HG03342 (cell line): ENCODE measurements around the gene CNIH2.
A peak's percentile ranks its signal among the peaks of the same experiment; 100 is the strongest.

Source experiments
- ATAC-seq: cut with Tn5 transposase; IDR thresholded peaks from one replicate; pipeline ENCODE4 v1.9.1; 2021; ENCODE audit warnings: mild to moderate bottlenecking, moderate library complexity; ENCODE audit not compliant: unreplicated experiment

The CNIH2 gene

DNA sequence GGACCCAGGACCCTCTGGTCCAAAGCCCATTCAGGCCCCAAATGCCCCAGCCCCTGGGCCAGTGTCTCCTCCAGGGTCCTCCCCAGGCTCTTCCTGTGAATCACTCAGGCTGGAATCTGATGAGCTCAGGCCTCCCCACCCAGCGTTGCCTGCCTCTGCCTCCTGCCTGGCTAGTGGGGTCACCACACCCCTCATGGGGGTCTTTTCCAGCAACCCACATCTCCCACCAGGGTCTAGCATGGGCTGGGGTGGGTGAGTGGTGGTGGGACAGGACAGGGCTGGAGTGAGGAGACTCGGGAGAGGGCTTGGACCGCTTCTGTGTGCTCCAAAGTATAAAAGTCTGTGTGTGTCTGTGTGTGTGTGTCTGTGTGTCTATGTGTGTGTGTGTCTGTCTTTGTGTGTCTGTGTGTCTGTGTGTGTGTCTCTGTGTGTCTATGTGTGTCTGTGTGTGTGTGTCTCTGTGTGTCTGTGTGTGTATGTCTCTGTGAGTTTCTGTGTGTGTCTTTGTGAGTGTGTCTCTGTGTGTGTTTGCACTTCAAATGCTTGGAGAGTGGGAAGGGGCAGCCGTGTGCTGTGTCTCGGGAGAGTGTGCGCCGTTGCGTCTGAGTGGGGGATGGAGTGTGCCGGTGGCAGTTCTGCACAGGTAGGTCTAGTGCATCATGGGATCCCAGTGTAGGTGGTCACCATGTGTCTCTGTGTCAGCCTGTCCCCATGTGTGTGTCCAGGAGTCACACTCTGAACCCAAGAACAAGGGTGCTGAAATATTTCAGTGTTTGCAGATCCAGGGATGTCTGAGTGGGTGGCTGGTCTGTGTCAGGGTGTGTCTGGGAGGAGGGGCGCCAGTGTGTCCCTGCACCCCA, 49.4 kb downstream of the CNIH2 start:
- ATAC-seq, result no peak

DNA sequence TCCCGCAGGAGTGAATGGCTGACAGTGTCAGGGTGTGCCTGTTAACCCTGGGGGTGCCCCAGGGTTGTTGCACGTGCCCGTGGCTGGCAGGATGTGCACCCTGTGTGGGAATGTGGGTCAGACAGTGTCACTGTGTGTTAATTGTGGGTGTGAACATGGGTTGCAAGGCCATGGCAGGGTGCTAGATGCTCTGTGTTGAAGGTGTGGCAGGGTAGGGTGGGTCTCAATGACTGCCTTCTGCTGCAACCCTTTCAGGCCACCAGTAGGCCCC, 50.0 kb downstream of the CNIH2 start:
- no peak for ATAC-seq

DNA sequence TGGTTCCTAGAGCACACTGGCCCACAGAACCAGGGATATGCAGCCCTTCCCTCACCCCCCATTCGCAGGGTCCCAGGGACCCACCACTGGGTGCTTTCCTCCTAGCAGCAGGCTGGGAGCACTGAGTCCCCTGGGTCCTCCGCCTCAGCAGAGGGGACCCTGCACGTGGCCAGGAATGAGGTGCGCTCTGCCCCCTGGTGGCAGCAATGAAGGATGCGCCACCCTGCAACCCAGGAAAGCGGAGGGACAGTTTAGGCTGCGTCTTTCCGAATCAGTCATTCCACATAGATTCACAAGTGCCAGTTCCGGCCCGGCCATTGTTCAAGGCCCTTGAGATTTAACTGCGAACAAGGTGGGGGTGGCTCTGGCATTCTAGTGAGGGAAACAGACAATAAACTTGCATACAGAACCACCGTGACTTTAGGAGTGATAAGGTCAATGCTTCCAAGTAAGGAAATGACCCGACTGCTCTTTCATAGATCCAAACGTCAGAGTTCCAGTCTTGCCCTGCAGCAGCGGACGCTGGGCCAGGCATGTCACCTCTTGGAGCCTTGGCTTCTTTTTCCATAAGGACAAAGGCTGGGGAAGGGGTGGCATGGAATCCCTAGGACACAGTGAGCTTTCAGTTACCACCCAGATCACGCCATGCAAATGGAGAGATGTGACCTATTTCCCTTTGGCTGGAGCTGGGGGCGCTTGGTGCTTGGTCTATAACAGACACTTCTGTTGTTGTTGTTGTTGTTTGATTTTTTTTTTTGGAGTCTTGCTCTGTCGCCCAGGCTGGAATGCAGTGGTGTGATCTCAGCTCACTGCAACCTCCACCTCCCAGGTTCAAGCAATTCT, 50.5 kb downstream of the CNIH2 start:
- peak; percentile 63 for ATAC-seq

- no peak for ATAC-seq
Observed at GRCh38 chr11:66329165-66329673, 51.2 kb downstream of the CNIH2 start.

DNA sequence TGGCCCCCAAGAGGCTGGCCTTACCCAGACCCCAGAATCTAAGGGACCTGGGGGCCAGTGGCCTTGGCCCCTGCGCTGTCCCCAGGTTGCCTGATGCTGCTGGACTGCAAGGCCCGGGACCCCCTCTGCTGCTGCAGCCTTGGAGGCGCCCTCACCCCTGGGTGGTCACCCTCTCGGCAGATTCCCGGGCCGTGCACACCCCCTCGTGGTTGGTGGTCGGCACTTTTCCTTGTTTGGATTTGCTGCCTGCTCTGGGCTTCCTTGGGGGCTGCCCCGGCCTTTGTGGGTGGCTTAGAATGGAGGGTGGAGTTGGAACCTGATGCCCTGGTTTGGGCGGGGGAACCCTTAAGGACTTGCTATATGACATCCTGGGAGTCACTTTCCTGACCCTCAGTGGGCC, 53.0 kb downstream of the CNIH2 start:
- ATAC-seq, result no peak

- no peak for ATAC-seq
Observed at GRCh38 chr11:66331542-66332370, 53.8 kb downstream of the CNIH2 start.

DNA sequence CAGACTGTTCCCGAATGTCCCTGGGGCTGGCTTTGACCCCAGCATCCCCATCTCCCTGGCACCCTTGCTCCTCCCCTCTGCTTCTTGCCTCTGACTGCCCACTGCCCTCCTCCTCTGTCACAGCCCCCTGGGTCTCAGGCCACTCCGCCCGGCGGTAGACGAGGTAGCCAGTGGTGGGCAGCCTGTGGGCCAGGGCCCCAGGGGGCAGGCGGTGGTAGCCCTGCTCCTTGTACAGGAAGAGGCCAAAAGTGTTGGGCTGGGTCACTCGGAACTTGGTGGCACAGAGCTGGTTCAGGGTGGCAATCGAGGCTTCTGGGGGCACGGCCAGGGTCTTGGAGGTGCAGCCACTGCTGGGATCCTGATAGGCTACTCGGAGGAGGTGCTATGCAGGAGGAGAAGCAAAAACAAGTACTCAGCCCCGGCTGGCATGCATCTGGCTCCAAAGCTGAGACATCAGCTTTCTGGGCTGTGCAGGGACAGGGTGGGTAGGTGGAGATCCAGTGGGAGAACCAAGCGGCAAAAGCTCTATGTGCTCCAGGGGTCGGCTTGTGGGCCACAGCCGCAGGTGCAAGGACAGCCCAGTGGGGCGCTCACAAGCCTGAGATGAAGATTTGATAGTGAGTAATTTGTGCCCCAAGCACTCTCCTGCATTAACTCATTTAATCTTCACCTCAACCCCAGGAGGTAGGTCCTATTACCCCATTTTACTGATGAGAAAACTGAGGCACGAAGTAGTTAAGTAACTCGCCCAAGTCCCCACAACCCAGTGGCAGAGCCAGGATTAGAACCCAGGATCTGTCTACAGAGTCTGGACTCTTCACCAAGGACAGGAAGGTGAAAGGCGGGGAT, 54.6 kb downstream of the CNIH2 start:
- ATAC-seq, result no peak

DNA sequence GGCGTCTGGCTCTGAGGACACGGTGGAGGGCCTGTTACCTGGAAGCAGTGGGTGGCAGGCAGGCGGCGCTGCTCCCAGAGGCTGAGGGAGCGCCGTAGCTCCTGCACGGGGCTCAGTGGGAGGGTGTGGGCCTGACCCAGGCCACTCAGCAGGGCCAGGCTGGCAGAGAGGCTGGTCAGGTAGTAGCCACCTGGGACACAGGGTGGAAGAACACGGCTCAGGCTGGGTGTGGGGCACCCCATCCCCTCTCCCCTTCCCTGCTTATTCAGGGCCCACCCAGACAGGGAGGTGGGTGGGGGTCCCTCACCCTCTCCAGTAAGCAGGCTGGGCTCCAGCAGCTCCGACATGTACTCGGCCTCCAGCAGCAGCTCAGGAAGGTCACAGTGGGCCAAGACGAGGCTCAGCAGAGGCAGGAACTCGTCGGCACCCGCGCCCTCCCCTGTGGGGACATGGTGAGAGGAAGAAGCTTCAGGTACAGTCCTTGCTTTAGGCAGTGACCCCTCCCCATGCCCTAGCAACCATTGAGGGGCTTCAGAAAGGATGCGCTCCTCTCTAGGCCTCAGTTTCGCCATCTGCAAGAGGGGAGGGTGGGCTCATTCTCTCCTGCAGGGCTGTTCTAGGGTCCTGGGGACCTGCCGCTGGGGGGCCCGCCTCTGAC, 55.4 kb downstream of the CNIH2 start:
- ATAC-seq, result no peak
